GM12878 (cell line): ENCODE data around the gene SRA1. TPM values are rescaled to one million over a fixed set of nuclear protein-coding genes. Genes with fewer than 3 reads are reported as not detected.

Experiments used
- ATAC-seq: fragments of 200-7000 bp; cut with Tn5 transposase; 3 replicates; pipeline ENCODE4 v1.9.1; 2020; ENCODE audit warnings: mild to moderate bottlenecking, moderate library complexity
- BruUV-seq: library from RNA; stranded (reverse); fragments of 400-500 nt; replicated peaks from 2 replicates; lab custom pipeline; 2021; lab: Mats Ljungman, UMichigan
- CTCF ChIA-PET: fragments of 300-600 bp; sonication (Branson Sonifier 250); formaldehyde crosslinking; extraction: SDS; loops from one replicate; lab custom pipeline; 2021; ENCODE audit warnings: inconsistent platforms; lab: Yijun Ruan, JAX
- POLR2A ChIA-PET: fragments of 350-600 bp; formaldehyde crosslinking; extraction: SDS; loops from one replicate; lab custom pipeline; 2021; ENCODE audit warnings: inconsistent platforms; lab: Charles Lee
- RAD21 ChIA-PET: fragments of 300-600 bp; sonication (Branson Sonifier 250); formaldehyde crosslinking; loops from one replicate; lab custom pipeline; 2023; ENCODE audit warnings: antibody characterized with exemption; ENCODE audit not compliant: unreplicated experiment; lab: Charles Lee
- SMC1A ChIA-PET: fragments of 300-600 bp; sonication (Branson Sonifier 250); formaldehyde crosslinking; loops from one replicate; lab custom pipeline; 2023; ENCODE audit not compliant: unreplicated experiment, uncharacterized antibody; lab: Charles Lee
- DNase-seq: peaks from one replicate; pipeline ENCODE4 v3.0.0-alpha.2; 2011; ENCODE audit warnings: low read depth, low spot score
- FAIRE-seq: peaks from 3 replicates; lab custom pipeline; 2011; peaks lifted over from hg19 to GRCh38; lab: Jason Lieb, UNC
- H2AFZ ChIP-seq: 2 replicates; pipeline ENCODE4 v1.6.0; 2011; ENCODE audit warnings: low read depth, low read length, control low read depth; ENCODE audit not compliant: control insufficient read depth
- H3K27ac ChIP-seq: 2 replicates; pipeline ENCODE4 v1.5.1; 2011; ENCODE audit warnings: control low read depth; ENCODE audit not compliant: control insufficient read depth, insufficient read depth
- H3K27me3 ChIP-seq, 2 experiments: replicated peaks in 1 of 2; 2 replicates each; pipeline versions ENCODE4 v1.6.0 to v1.6.1; 2011; ENCODE audit warnings: low read length in 1 of 2; ENCODE audit not compliant: control insufficient read depth in 2 of 2, insufficient read depth in 2 of 2
- H3K36me3 ChIP-seq, 2 experiments: 2 replicates each; pipeline ENCODE4 v1.5.1; 2011; ENCODE audit warnings: low read length in 1 of 2; ENCODE audit not compliant: control insufficient read depth in 2 of 2, insufficient read depth in 2 of 2
- H3K4me1 ChIP-seq: 2 replicates; pipeline ENCODE4 v1.6.1; 2011; ENCODE audit warnings: mild to moderate bottlenecking, low read length, moderate library complexity, mixed read lengths; ENCODE audit not compliant: control insufficient read depth, insufficient read depth
- H3K4me2 ChIP-seq: 2 replicates; pipeline ENCODE4 v1.6.0; 2011; ENCODE audit warnings: control low read depth; ENCODE audit not compliant: control insufficient read depth, insufficient read depth
- H3K4me3 ChIP-seq: fragments of 200-600 bp; sonication (generic); 2 replicates; pipeline ENCODE4 v1.5.1; 2016
- H3K79me2 ChIP-seq: 2 replicates; pipeline ENCODE4 v1.6.0; 2011; ENCODE audit warnings: low read length; ENCODE audit not compliant: control insufficient read depth, insufficient read depth
- H3K9ac ChIP-seq: 2 replicates; pipeline ENCODE4 v1.8.0; 2011; ENCODE audit warnings: low read length, control low read depth, mixed read lengths; ENCODE audit not compliant: control insufficient read depth, insufficient read depth
- H3K9me3 ChIP-seq: replicated peaks from 3 replicates; pipeline ENCODE4 v1.5.1; 2011; ENCODE audit warnings: mild to moderate bottlenecking, low read length; ENCODE audit not compliant: control insufficient read depth, insufficient read depth
- H4K20me1 ChIP-seq: 2 replicates; pipeline ENCODE4 v1.6.0; 2011; ENCODE audit not compliant: control insufficient read depth, insufficient read depth
- ATF7 ChIP-seq: fragments of 450-650 bp; IDR thresholded peaks from 2 replicates; pipeline ENCODE4 v1.6.1; 2016; ENCODE audit warnings: low read depth, mild to moderate bottlenecking
- CREB1 ChIP-seq: IDR thresholded peaks from 2 replicates; pipeline ENCODE4 v1.6.1; 2012; ENCODE audit warnings: low read depth, mild to moderate bottlenecking, inconsistent platforms
- ESRRA ChIP-seq: IDR thresholded peaks from 2 replicates; pipeline ENCODE4 v1.6.1; 2012; ENCODE audit warnings: mild to moderate bottlenecking, low read length, improper control_type of control experiment
- FOXM1 ChIP-seq: IDR thresholded peaks from 2 replicates; pipeline ENCODE4 v1.6.1; 2012; ENCODE audit warnings: low read depth, mild to moderate bottlenecking, inconsistent platforms, low read length, moderate library complexity
- GABPA ChIP-seq: IDR thresholded peaks from 2 replicates; pipeline ENCODE4 v1.6.1; 2014; ENCODE audit warnings: antibody characterized with exemption, low read depth, mild to moderate bottlenecking, inconsistent platforms
- HCFC1 ChIP-seq: fragments of 150-350 bp; IDR thresholded peaks from 2 replicates; pipeline ENCODE4 v1.6.1; 2014; ENCODE audit warnings: low read length
- HSF1 ChIP-seq: fragments of 150-350 bp; IDR thresholded peaks from 2 replicates; pipeline ENCODE4 v1.6.1; 2014; ENCODE audit warnings: mild to moderate bottlenecking, low read depth, low read length
- JUND ChIP-seq: IDR thresholded peaks from 2 replicates; pipeline ENCODE4 v1.6.1; 2012; ENCODE audit warnings: low read depth, mild to moderate bottlenecking, low read length, improper control_type of control experiment, moderate library complexity
- MEF2A ChIP-seq: IDR thresholded peaks from 2 replicates; pipeline ENCODE4 v1.6.1; 2011; ENCODE audit warnings: low read depth, mild to moderate bottlenecking, low read length, moderate library complexity; ENCODE audit not compliant: insufficient read depth
- NR2F1 ChIP-seq: fragments of 450-650 bp; conservative IDR thresholded peaks from 2 replicates; pipeline ENCODE4 v1.6.1; 2017; ENCODE audit warnings: mild to moderate bottlenecking
- PML ChIP-seq: IDR thresholded peaks from 2 replicates; pipeline ENCODE4 v1.6.1; 2012; ENCODE audit warnings: low read length, inconsistent platforms
- STAT3 ChIP-seq: IDR thresholded peaks from 2 replicates; pipeline ENCODE4 v1.6.1; 2011; ENCODE audit warnings: low read depth, low read length, improper control_type of control experiment
- TCF7 ChIP-seq: IDR thresholded peaks from 2 replicates; pipeline ENCODE4 v1.6.1; 2014; ENCODE audit warnings: antibody characterized with exemption, borderline replicate concordance
- WRNIP1 ChIP-seq: IDR thresholded peaks from 2 replicates; pipeline ENCODE4 v1.6.1; 2011; ENCODE audit warnings: low read depth, low read length, improper control_type of control experiment, borderline replicate concordance
- WGBS: methylation state at CpG from one replicate; pipeline ENCODE4 v1.1.6; 2016; ENCODE audit warnings: low lambda C conversion rate; ENCODE audit not compliant: insufficient replicate concordance, insufficient coverage; ENCODE audit errors: missing lambda C conversion rate; 5-methylcytosine and 5-hydroxymethylcytosine counted together
- in situ Hi-C: fragments of 300-500 bp; cut with MboI; formaldehyde crosslinking; loops from 9 replicates; pipeline ENCODE4 v1.14.3; 2018; ENCODE audit warnings: mixed read lengths
- intact Hi-C: fragments of 100-400 bp; cut with micrococcal nuclease; formaldehyde crosslinking; loops from one replicate; pipeline ENCODE4 v1.14.2; 2022; ENCODE audit not compliant: unreplicated experiment
- polyA plus RNA-seq, 11 experiments: library from polyadenylated mRNA; depleted of rRNA in 4 of 11; unstranded in 6 of 11; stranded (reverse) in 5 of 11; fragments of >200 nt; fragmentation: Nextera tagmentation in 4 of 11; fragmentation: Illumina TruSeq in 1 of 11; extraction: Ambion mirVana in 4 of 11; extraction: Trizol in 1 of 11; gene quantifications; 1 replicate in 1 of 11; 2 replicates in 10 of 11; pipeline versions ENCODE4 v1.2.1 to v1.2.3, GENCODE V29; 2011 to 2016; ENCODE audit warnings: inconsistent platforms in 2 of 11, missing spikeins in 2 of 11, low read depth in 1 of 11
- total RNA-seq, 4 experiments: library from RNA; depleted of rRNA in 3 of 4; stranded (reverse); fragments of >200 nt in 3 of 4; fragmentation: Illumina TruSeq in 1 of 4; extraction: Trizol in 1 of 4; gene quantifications; 2 replicates each; pipeline versions ENCODE4 v1.2.1 to v1.2.3, GENCODE V29; 2013 to 2021
- TF ChIP-seq, protein P1 (sequence below): fragments of 150-350 bp; IDR thresholded peaks from 2 replicates; pipeline ENCODE4 v1.6.1; 2016; ENCODE audit warnings: low read depth, low read length
- TF ChIP-seq, protein P2 (sequence below): IDR thresholded peaks from 2 replicates; pipeline ENCODE4 v1.6.1; 2011; ENCODE audit warnings: mild to moderate bottlenecking, low read depth, low read length, moderate library complexity; ENCODE audit not compliant: insufficient replicate concordance
- TF ChIP-seq, protein P3 (sequence below): IDR thresholded peaks from 2 replicates; pipeline ENCODE4 v1.6.1; 2011; ENCODE audit warnings: borderline replicate concordance, low read depth, mild to moderate bottlenecking, moderate library complexity, low read length; ENCODE audit not compliant: insufficient read depth, poor library complexity, severe bottlenecking

SRA1 gene
- total and polyA plus RNA-seq, 10 of the 15 experiments (the other 5 are each of a cell fraction or from before 2014, with no cell fraction given) = 35.3 to 127 (median 56.1) TPM

- TF ChIP-seq, protein P1, sequence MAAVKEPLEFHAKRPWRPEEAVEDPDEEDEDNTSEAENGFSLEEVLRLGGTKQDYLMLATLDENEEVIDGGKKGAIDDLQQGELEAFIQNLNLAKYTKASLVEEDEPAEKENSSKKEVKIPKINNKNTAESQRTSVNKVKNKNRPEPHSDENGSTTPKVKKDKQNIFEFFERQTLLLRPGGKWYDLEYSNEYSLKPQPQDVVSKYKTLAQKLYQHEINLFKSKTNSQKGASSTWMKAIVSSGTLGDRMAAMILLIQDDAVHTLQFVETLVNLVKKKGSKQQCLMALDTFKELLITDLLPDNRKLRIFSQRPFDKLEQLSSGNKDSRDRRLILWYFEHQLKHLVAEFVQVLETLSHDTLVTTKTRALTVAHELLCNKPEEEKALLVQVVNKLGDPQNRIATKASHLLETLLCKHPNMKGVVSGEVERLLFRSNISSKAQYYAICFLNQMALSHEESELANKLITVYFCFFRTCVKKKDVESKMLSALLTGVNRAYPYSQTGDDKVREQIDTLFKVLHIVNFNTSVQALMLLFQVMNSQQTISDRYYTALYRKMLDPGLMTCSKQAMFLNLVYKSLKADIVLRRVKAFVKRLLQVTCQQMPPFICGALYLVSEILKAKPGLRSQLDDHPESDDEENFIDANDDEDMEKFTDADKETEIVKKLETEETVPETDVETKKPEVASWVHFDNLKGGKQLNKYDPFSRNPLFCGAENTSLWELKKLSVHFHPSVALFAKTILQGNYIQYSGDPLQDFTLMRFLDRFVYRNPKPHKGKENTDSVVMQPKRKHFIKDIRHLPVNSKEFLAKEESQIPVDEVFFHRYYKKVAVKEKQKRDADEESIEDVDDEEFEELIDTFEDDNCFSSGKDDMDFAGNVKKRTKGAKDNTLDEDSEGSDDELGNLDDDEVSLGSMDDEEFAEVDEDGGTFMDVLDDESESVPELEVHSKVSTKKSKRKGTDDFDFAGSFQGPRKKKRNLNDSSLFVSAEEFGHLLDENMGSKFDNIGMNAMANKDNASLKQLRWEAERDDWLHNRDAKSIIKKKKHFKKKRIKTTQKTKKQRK = no peak
- no peak for TF ChIP-seq JUND
- peak; percentile 90 for TF ChIP-seq GABPA
- TF ChIP-seq, protein P2, sequence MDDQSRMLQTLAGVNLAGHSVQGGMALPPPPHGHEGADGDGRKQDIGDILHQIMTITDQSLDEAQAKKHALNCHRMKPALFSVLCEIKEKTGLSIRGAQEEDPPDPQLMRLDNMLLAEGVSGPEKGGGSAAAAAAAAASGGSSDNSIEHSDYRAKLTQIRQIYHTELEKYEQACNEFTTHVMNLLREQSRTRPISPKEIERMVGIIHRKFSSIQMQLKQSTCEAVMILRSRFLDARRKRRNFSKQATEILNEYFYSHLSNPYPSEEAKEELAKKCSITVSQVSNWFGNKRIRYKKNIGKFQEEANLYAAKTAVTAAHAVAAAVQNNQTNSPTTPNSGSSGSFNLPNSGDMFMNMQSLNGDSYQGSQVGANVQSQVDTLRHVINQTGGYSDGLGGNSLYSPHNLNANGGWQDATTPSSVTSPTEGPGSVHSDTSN = peak; percentile 13
- no peak for TF ChIP-seq FOXM1
- TF ChIP-seq ESRRA = no peak
Observed at GRCh38 chr5:140557136-140557805, at the start of gene SRA1 (continued).

DNA sequence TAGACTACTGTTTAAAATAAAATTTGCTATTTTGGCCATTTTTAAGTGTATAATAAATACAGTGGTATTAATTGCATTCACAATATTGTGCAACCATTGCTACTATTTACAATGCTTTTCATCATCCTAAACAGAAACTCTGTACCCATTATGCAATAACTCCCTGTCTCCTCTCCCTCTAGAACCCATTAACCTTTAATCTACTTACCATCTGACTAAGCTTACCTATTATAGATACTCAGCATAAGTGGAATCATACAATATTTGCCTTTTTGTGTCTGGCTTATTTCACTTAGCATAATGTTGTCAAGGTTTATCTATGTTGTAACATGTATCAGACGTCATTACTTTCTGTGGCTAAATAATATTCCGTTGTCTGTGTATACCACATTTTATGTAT, 49.8 kb upstream of the SRA1 start:
- H3K27ac ChIP-seq = no peak overlapping the region
- in situ Hi-C loops = no loop called here
- BruUV-seq = no TSS peak
- ChIA-PET POLR2A (no interaction called here), RAD21 (no interaction called here), SMC1A (no interaction called here), CTCF (interaction anchor here (0.7 kb wide), 1 partner anchor 94 kb away, joined by 3 read pairs; no protein-coding TSS in a partner anchor)
- H3K27me3 ChIP-seq = no peaks in the 10 kb centered on the region
- no peaks in the 10 kb centered on the region for H3K4me1 ChIP-seq
- 85% methylated on average over 2 of the region's 2 CpGs for WGBS
- H3K4me3 ChIP-seq = no peak overlapping the region
- DNase-seq (no peak), FAIRE-seq (no peak), ATAC-seq (no peak)
- no peak overlapping the region for H2AFZ ChIP-seq
- no peaks in the 10 kb centered on the region for H4K20me1 ChIP-seq
- no peaks in the 10 kb centered on the region for H3K36me3 ChIP-seq
- H3K9ac ChIP-seq = no peak overlapping the region
- no peak overlapping the region for H3K4me2 ChIP-seq
- no peaks in the 10 kb centered on the region for H3K79me2 ChIP-seq
- no peaks in the 10 kb centered on the region for H3K9me3 ChIP-seq
- intact Hi-C loops = no loop called here
- TF ChIP-seq TCF7 (no peak), MEF2A (no peak), PML (no peak), WRNIP1 (no peak), HCFC1 (no peak), ATF7 (no peak), CREB1 (no peak), STAT3 (no peak), HSF1 (no peak), NR2F1 (no peak)
- TF ChIP-seq, protein P3, sequence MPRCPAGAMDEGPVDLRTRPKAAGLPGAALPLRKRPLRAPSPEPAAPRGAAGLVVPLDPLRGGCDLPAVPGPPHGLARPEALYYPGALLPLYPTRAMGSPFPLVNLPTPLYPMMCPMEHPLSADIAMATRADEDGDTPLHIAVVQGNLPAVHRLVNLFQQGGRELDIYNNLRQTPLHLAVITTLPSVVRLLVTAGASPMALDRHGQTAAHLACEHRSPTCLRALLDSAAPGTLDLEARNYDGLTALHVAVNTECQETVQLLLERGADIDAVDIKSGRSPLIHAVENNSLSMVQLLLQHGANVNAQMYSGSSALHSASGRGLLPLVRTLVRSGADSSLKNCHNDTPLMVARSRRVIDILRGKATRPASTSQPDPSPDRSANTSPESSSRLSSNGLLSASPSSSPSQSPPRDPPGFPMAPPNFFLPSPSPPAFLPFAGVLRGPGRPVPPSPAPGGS = no peak
